Smooth muscle cell (in vitro differentiated cells): ENCODE measurements around the gene CCT6A. TPM values are rescaled to one million over a fixed set of nuclear protein-coding genes. Genes with fewer than 3 reads are reported as not detected.
"Not testable (repeated sequence)": the region's sequence is repeated elsewhere in the genome, so short reads cannot be mapped to it uniquely, and the experiment has no call there.

ENCODE experiments used
- DNase-seq: peaks from one replicate; lab custom pipeline; 2025; ENCODE audit not compliant: unreplicated experiment; lab: John Stamatoyannopoulos, UW
- H2AFZ ChIP-seq: fragments of 200-600 bp; sonication (generic); 2 replicates; pipeline ENCODE4 v1.6.0; 2016; ENCODE audit warnings: antibody characterized with exemption, low read depth, mild to moderate bottlenecking
- H3F3A ChIP-seq: fragments of 200-600 bp; sonication (generic); 2 replicates; pipeline ENCODE4 v1.6.0; 2017; ENCODE audit warnings: antibody characterized with exemption, low read depth
- H3K27ac ChIP-seq: fragments of 200-600 bp; sonication (generic); 2 replicates; pipeline ENCODE4 v1.5.1; 2016; ENCODE audit warnings: low read depth, mild to moderate bottlenecking
- H3K27me3 ChIP-seq: fragments of 200-600 bp; sonication (generic); 2 replicates; pipeline ENCODE4 v1.6.1; 2016; ENCODE audit warnings: low read depth, mild to moderate bottlenecking
- H3K36me3 ChIP-seq: fragments of 200-600 bp; sonication (generic); 2 replicates; pipeline ENCODE4 v1.5.1; 2016; ENCODE audit warnings: low read depth
- H3K4me1 ChIP-seq: fragments of 200-600 bp; sonication (generic); 2 replicates; pipeline ENCODE4 v1.5.1; 2016; ENCODE audit warnings: low read depth
- H3K4me2 ChIP-seq: fragments of 200-600 bp; sonication (generic); 2 replicates; pipeline ENCODE4 v1.6.0; 2016; ENCODE audit warnings: mild to moderate bottlenecking
- H3K4me3 ChIP-seq: fragments of 200-600 bp; sonication (generic); 2 replicates; pipeline ENCODE4 v1.5.1; 2016; ENCODE audit warnings: mild to moderate bottlenecking
- H3K79me2 ChIP-seq: fragments of 200-600 bp; sonication (generic); 2 replicates; pipeline ENCODE4 v1.6.0; 2016; ENCODE audit warnings: low read depth, mild to moderate bottlenecking
- H3K9ac ChIP-seq: fragments of 200-600 bp; sonication (generic); 2 replicates; pipeline ENCODE4 v1.6.0; 2016; ENCODE audit warnings: low read depth
- H3K9me3 ChIP-seq: fragments of 200-600 bp; sonication (generic); replicated peaks from 2 replicates; pipeline ENCODE4 v1.5.1; 2016; ENCODE audit warnings: low read depth
- H4K20me1 ChIP-seq: fragments of 200-600 bp; sonication (generic); 2 replicates; pipeline ENCODE4 v1.6.0; 2016; ENCODE audit warnings: low read depth
- CTCF ChIP-seq: fragments of 200-600 bp; sonication (generic); IDR thresholded peaks from 2 replicates; pipeline ENCODE4 v1.5.1; 2017; ENCODE audit warnings: borderline replicate concordance, mild to moderate bottlenecking, antibody characterized with exemption; ENCODE audit not compliant: insufficient read depth, poor library complexity, severe bottlenecking
- WGBS: methylation state at CpG from one replicate; pipeline ENCODE4 v1.1.7; 2016; ENCODE audit warnings: low lambda C conversion rate; 5-methylcytosine and 5-hydroxymethylcytosine counted together
- polyA plus RNA-seq: library from polyadenylated mRNA; unstranded; fragments of >200 nt; fragmentation: Nextera tagmentation; extraction: Ambion mirVana; gene quantifications from 2 replicates; pipeline ENCODE4 v1.2.1, GENCODE V29; 2016
- total RNA-seq: library from RNA; depleted of rRNA; stranded (reverse); fragments of >200 nt; gene quantifications from 2 replicates; pipeline ENCODE4 v1.2.3, GENCODE V29; 2014

CCT6A gene
- total and polyA plus RNA-seq, 2 experiments from 2014 or later = 97.7 to 157 TPM

GRCh38 chr7:56023500-56023899 lies 28.1 kb upstream of the CCT6A start:
- Histone ChIP-seq H3F3A (no peaks in the 10 kb centered on the region), H3K4me1 (no peaks in the 10 kb centered on the region), H4K20me1 (no peaks in the 10 kb centered on the region), H3K27ac (no peak overlapping the region), H3K4me2 (no peak overlapping the region), H3K79me2 (peaks cover 5% of the 10 kb centered on the region), H3K4me3 (no peak overlapping the region), H2AFZ (no peak overlapping the region), H3K9me3 (no peaks in the 10 kb centered on the region), H3K9ac (no peak overlapping the region), H3K36me3 (no peaks in the 10 kb centered on the region), H3K27me3 (no peaks in the 10 kb centered on the region)
- no peak for TF ChIP-seq CTCF
- no peak for DNase-seq

- Histone ChIP-seq H3K36me3 (no peaks in the 10 kb centered on the region), H3K27me3 (no peaks in the 10 kb centered on the region), H3K9ac (no peak overlapping the region), H3K4me2 (no peak overlapping the region), H3K79me2 (peaks cover 5% of the 10 kb centered on the region), H3F3A (no peaks in the 10 kb centered on the region), H3K27ac (no peak overlapping the region), H3K4me1 (no peaks in the 10 kb centered on the region), H4K20me1 (no peaks in the 10 kb centered on the region), H2AFZ (no peak overlapping the region), H3K9me3 (no peaks in the 10 kb centered on the region), H3K4me3 (no peak overlapping the region)
- 87% methylated on average over 2 of the region's 2 CpGs for WGBS
- TF ChIP-seq CTCF = no peak
- no peak for DNase-seq
Measured at GRCh38 chr7:56026538-56026937, 25.0 kb upstream of the CCT6A start.

GRCh38 chr7:56028942-56029630 lies 22.5 kb upstream of the CCT6A start:
- WGBS = 77% methylated on average over 9 of the region's 9 CpGs
- no peaks in the 10 kb centered on the region for H3F3A ChIP-seq
- peaks cover 4% of the 10 kb centered on the region for H3K4me1 ChIP-seq
- no peaks in the 10 kb centered on the region for H3K27me3 ChIP-seq
- peaks cover 21% of the 10 kb centered on the region for H3K79me2 ChIP-seq
- TF ChIP-seq CTCF = no peak
- no peak overlapping the region for H2AFZ ChIP-seq
- H3K4me3 ChIP-seq = no peak overlapping the region
- H3K36me3 ChIP-seq = no peaks in the 10 kb centered on the region
- H3K9ac ChIP-seq = no peak overlapping the region
- no peaks in the 10 kb centered on the region for H3K9me3 ChIP-seq
- no peak for DNase-seq
- H3K4me2 ChIP-seq = no peak overlapping the region
- H4K20me1 ChIP-seq = no peaks in the 10 kb centered on the region
- H3K27ac ChIP-seq = no peak overlapping the region

- H3K79me2 ChIP-seq = peaks cover 17% of the 10 kb centered on the region
- no peaks in the 10 kb centered on the region for H3F3A ChIP-seq
- no peak overlapping the region for H3K9ac ChIP-seq
- no peak overlapping the region for H2AFZ ChIP-seq
- DNase-seq = no peak
- no peak overlapping the region for H3K27ac ChIP-seq
- H3K4me3 ChIP-seq = no peak overlapping the region
- H3K4me1 ChIP-seq = peaks cover 4% of the 10 kb centered on the region
- no peaks in the 10 kb centered on the region for H3K27me3 ChIP-seq
- no peaks in the 10 kb centered on the region for H3K9me3 ChIP-seq
- 97% methylated on average over 8 of the region's 8 CpGs for WGBS
- no peak for TF ChIP-seq CTCF
- no peak overlapping the region for H3K4me2 ChIP-seq
- H3K36me3 ChIP-seq = no peaks in the 10 kb centered on the region
- no peaks in the 10 kb centered on the region for H4K20me1 ChIP-seq
Measured at GRCh38 chr7:56030340-56030739, 21.2 kb upstream of the CCT6A start.

- H3K9me3 ChIP-seq, H3K9ac ChIP-seq, H3K27ac ChIP-seq, H2AFZ ChIP-seq, H3K27me3 ChIP-seq, H4K20me1 ChIP-seq, H3K36me3 ChIP-seq, H3K4me2 ChIP-seq, H3F3A ChIP-seq, H3K4me1 ChIP-seq, H3K4me3 ChIP-seq, DNase-seq: not testable (repeated sequence)
- 82% methylated on average over 8 of the region's 8 CpGs for WGBS
- H3K79me2 ChIP-seq = peaks cover 16% of the 10 kb centered on the region
Measured at GRCh38 chr7:56031556-56031955, 20.0 kb upstream of the CCT6A start.
